Body of pancreas (tissue), 4 donors: ENCODE results near the gene A2M.
"Not testable (repeated sequence)": the region's sequence is repeated elsewhere in the genome, so short reads cannot be mapped to it uniquely, and the experiment has no call there.

ENCODE experiments used
- POLR2A ChIP-seq, 3 donors: fragments of 450-650 bp; IDR thresholded peaks; one replicate each; pipeline ENCODE4 v1.6.1; 2016; ENCODE audit warnings: antibody characterized with exemption in 3 of 3, mild to moderate bottlenecking in 2 of 3
- TF ChIP-seq, protein P1 (sequence below), 7 experiments: fragments of 450-650 bp in 4 of 7; fragments of 200-600 bp in 3 of 7; sonication (generic) in 3 of 7; IDR thresholded peaks; one replicate each; pipeline ENCODE4 v1.5.1; 2016 to 2019; ENCODE audit warnings: antibody characterized with exemption in 7 of 7

GRCh38 chr12:9139588-9140290, 24.0 kb upstream of the A2M start:
- TF ChIP-seq, protein P1, sequence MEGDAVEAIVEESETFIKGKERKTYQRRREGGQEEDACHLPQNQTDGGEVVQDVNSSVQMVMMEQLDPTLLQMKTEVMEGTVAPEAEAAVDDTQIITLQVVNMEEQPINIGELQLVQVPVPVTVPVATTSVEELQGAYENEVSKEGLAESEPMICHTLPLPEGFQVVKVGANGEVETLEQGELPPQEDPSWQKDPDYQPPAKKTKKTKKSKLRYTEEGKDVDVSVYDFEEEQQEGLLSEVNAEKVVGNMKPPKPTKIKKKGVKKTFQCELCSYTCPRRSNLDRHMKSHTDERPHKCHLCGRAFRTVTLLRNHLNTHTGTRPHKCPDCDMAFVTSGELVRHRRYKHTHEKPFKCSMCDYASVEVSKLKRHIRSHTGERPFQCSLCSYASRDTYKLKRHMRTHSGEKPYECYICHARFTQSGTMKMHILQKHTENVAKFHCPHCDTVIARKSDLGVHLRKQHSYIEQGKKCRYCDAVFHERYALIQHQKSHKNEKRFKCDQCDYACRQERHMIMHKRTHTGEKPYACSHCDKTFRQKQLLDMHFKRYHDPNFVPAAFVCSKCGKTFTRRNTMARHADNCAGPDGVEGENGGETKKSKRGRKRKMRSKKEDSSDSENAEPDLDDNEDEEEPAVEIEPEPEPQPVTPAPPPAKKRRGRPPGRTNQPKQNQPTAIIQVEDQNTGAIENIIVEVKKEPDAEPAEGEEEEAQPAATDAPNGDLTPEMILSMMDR (IDR thresholded peaks at IDR 0.05): not testable (repeated sequence)
- not testable (repeated sequence) for TF ChIP-seq POLR2A (IDR thresholded peaks at IDR 0.05)
